ENCODE data around the gene AQP6.

Gene AQP6

GRCh38 chr12:50022903-50023302, 50.2 kb downstream of the AQP6 start:
- ChIA-PET POLR2A (no interaction called here), CTCF (no interaction called here)
- TF ChIP-seq CTCF (IDR thresholded peaks at IDR 0.05; ENCODE audit: control extremely low read depth, extremely low read depth, low read depth, missing control alignments), result no peak
- DNase-seq (ENCODE audit: extremely low spot score), result no peak

- no peak for DNase-seq (ENCODE audit: extremely low spot score)
- TF ChIP-seq CTCF (IDR thresholded peaks at IDR 0.05; ENCODE audit: control extremely low read depth, extremely low read depth, low read depth, missing control alignments), result no peak
- POLR2A ChIA-PET, result no interaction called here
- CTCF ChIA-PET, result interaction anchor here (1.0 to 3.3 kb wide), 7 partner anchors 9 to 78 kb away, joined by 3 to 36 read pairs (median 6); no protein-coding TSS in a partner anchor
These were observed 51.5 kb downstream of the AQP6 start for GRCh38 chr12:50024227-50024626.

- CTCF ChIA-PET, result interaction anchor here (1.0 to 3.3 kb wide), 9 partner anchors 9 to 79 kb away, joined by 3 to 36 read pairs (median 6); no protein-coding TSS in a partner anchor
- no peak for TF ChIP-seq CTCF (IDR thresholded peaks at IDR 0.05; ENCODE audit: control extremely low read depth, extremely low read depth, low read depth, missing control alignments)
- no peak for DNase-seq (ENCODE audit: extremely low spot score)
- POLR2A ChIA-PET, result interaction anchor here (0.5 to 0.7 kb wide), 2 partner anchors 523 to 836 kb away, joined by 3 to 5 read pairs; partner anchors contain the start of gene TUBA1A
These were observed 52.0 kb downstream of the AQP6 start for GRCh38 chr12:50024805-50025186.

- TF ChIP-seq CTCF (IDR thresholded peaks at IDR 0.05; ENCODE audit: control extremely low read depth, extremely low read depth, low read depth, missing control alignments), result no peak
- POLR2A ChIA-PET, result interaction anchor here (0.5 to 0.7 kb wide), 2 partner anchors 523 to 836 kb away, joined by 3 to 5 read pairs; partner anchors contain the start of gene TUBA1A
- DNase-seq (ENCODE audit: extremely low spot score), result peak; percentile 98
- CTCF ChIA-PET, result interaction anchor here (0.7 to 3.3 kb wide), 10 partner anchors 8 to 86 kb away, joined by 3 to 36 read pairs (median 4); partner anchors contain the start of gene COX14
These were observed 52.7 kb downstream of the AQP6 start, which contains the start of gene RACGAP1 for GRCh38 chr12:50025187-50026059. Gene RACGAP1, minus strand, starts transcription at chr12:50025494. Its CDS starts 8,779 bp downstream, at chr12:50016715.

GRCh38 chr12:50026691-50027090, 53.9 kb downstream of the AQP6 start:
- ChIA-PET POLR2A (no interaction called here), CTCF (interaction anchor here (1.1 to 3.3 kb wide), 4 partner anchors 12 to 85 kb away, joined by 3 to 36 read pairs (median 5); partner anchors contain the start of gene COX14)
- no peak for DNase-seq (ENCODE audit: extremely low spot score)
- TF ChIP-seq CTCF (IDR thresholded peaks at IDR 0.05; ENCODE audit: control extremely low read depth, extremely low read depth, low read depth, missing control alignments), result no peak
